ENCODE data around the gene SORBS1.

GRCh38 chr10:95496951-95497350, 64.2 kb downstream of the SORBS1 start:
- TF ChIP-seq GATA2 (IDR thresholded peaks at IDR 0.05; ENCODE audit: low read depth, low read length), result no peak
- no peak for TF ChIP-seq GATA3 (IDR thresholded peaks at IDR 0.05; ENCODE audit: low read depth, low read length)

Data from SH-SY5Y (cell line).